Vagina (tissue), 2 donors: ENCODE data around the gene PRR29.

Experiments used
- POLR2A ChIP-seq, 2 donors: fragments of 450-650 bp; IDR thresholded peaks; one replicate each; pipeline ENCODE4 v1.6.1; 2017; ENCODE audit warnings: antibody characterized with exemption in 2 of 2, mild to moderate bottlenecking in 2 of 2, moderate library complexity in 2 of 2
- TF ChIP-seq, protein P1 (sequence below), 3 experiments: fragments of 450-650 bp in 2 of 3; fragments of 200-600 bp in 1 of 3; sonication (generic) in 1 of 3; IDR thresholded peaks; one replicate each; pipeline ENCODE4 v1.5.1; 2017 to 2019; ENCODE audit warnings: antibody characterized with exemption in 3 of 3, mild to moderate bottlenecking in 2 of 3, moderate library complexity in 2 of 3

DNA sequence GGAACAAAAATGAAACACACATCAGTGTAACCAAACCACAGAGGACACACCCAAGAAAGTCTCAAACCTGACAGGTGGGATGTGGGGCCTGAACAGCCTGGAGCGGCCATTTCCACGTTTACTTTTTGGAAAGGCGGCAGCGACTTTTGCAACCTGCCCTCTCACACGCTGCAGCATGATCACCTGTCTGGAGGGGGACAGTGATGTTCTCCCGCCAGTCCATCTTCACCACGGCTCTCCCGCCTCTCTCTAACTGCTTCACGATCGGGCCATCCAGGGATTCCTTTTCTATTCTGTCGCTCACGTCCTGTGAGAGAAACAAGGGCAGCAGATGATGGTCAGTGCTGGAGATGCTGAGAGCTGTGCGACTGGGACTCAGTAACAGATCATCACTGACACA, 47.0 kb downstream of the PRR29 start:
- TF ChIP-seq POLR2A (IDR thresholded peaks at IDR 0.05), result no peak
- TF ChIP-seq, protein P1, sequence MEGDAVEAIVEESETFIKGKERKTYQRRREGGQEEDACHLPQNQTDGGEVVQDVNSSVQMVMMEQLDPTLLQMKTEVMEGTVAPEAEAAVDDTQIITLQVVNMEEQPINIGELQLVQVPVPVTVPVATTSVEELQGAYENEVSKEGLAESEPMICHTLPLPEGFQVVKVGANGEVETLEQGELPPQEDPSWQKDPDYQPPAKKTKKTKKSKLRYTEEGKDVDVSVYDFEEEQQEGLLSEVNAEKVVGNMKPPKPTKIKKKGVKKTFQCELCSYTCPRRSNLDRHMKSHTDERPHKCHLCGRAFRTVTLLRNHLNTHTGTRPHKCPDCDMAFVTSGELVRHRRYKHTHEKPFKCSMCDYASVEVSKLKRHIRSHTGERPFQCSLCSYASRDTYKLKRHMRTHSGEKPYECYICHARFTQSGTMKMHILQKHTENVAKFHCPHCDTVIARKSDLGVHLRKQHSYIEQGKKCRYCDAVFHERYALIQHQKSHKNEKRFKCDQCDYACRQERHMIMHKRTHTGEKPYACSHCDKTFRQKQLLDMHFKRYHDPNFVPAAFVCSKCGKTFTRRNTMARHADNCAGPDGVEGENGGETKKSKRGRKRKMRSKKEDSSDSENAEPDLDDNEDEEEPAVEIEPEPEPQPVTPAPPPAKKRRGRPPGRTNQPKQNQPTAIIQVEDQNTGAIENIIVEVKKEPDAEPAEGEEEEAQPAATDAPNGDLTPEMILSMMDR (IDR thresholded peaks at IDR 0.05), result no peak
